HG03064 (cell line): ENCODE results near the gene CST9.

Experiments used
- ATAC-seq: cut with Tn5 transposase; IDR thresholded peaks from one replicate; pipeline ENCODE4 v1.9.1; 2021; ENCODE audit warnings: low read depth; ENCODE audit not compliant: unreplicated experiment

The CST9 gene

GRCh38 chr20:23554401-23554800, 51.3 kb downstream of the CST9 start:
- no peak for ATAC-seq
